Ovary (tissue), 9 donors: ENCODE results near the gene RIPK1. TPM values are rescaled to one million over a fixed set of nuclear protein-coding genes. Genes with fewer than 3 reads are reported as not detected.

Source experiments
- DNase-seq, 5 donors: peaks; one replicate each; pipeline ENCODE4 v3.0.0-alpha.2; 2019 to 2020
- H3K27ac ChIP-seq, 2 donors: fragments of 200-600 bp; one replicate each; pipeline versions ENCODE4 v1.5.1 to v1.8.0; 2019 to 2022
- H3K27me3 ChIP-seq: fragments of 200-600 bp; one replicate; pipeline ENCODE4 v1.8.0; 2022
- H3K36me3 ChIP-seq: fragments of 200-600 bp; sonication (generic); one replicate; pipeline ENCODE4 v1.5.1; 2019
- H3K4me1 ChIP-seq: one replicate; pipeline ENCODE4 v1.8.1; 2013; ENCODE audit warnings: mild to moderate bottlenecking, moderate library complexity; ENCODE audit not compliant: insufficient read depth
- H3K4me3 ChIP-seq: fragments of 200-600 bp; sonication (generic); one replicate; pipeline ENCODE4 v1.5.1; 2017
- H3K9me3 ChIP-seq, 2 donors: fragments of 200-600 bp in 1 of 2; sonication (generic) in 1 of 2; one replicate each; pipeline versions ENCODE4 v1.5.1 to v1.8.1; 2013 to 2019; ENCODE audit warnings: mild to moderate bottlenecking in 1 of 2, moderate library complexity in 1 of 2
- EP300 ChIP-seq: sonication (generic); formaldehyde crosslinking; IDR thresholded peaks from one replicate; pipeline ENCODE4 v1.6.1; 2017; ENCODE audit warnings: antibody characterized with exemption
- POLR2A ChIP-seq: fragments of 450-650 bp; IDR thresholded peaks from one replicate; pipeline ENCODE4 v1.6.1; 2017; ENCODE audit warnings: antibody characterized with exemption, mild to moderate bottlenecking, moderate library complexity
- WGBS, 3 donors: extraction: QIAGEN DNeasy Blood & Tissue Kit in 1 of 3; methylation state at CpG; one replicate each; pipeline versions ENCODE4 v1.1.5 to v1.1.7; 2013 to 2017; 5-methylcytosine and 5-hydroxymethylcytosine counted together
- intact Hi-C, 4 donors: fragments of 100-400 bp; cut with DNase I; formaldehyde crosslinking; loops; one replicate each; pipeline versions ENCODE4 v1.11.0 to v1.15.1; 2022 to 2023
- polyA plus RNA-seq, 2 donors: library from polyadenylated mRNA; stranded (reverse); fragments of 200-250 nt in 1 of 2; fragments of 350-450 nt in 1 of 2; fragmentation: Illumina TruSeq in 1 of 2; extraction: RNeasy Lipid Tissue Mini Kit (QIAGEN cat#74804) in 1 of 2; gene quantifications; one replicate each; pipeline ENCODE4 v1.2.3, GENCODE V29; 2013 to 2014
- total RNA-seq, 7 donors: library from RNA; depleted of rRNA in 2 of 7; stranded (reverse); fragments of >200 nt in 2 of 7; fragmentation: NEBNext Ultra II Directional in 3 of 7; extraction: Animal tissue kit (Norgen Biotek cat#: 25700) in 3 of 7; gene quantifications; one replicate each; pipeline versions ENCODE4 v1.1.0 to v1.2.4, GENCODE V29; 2016 to 2023
- TF ChIP-seq, protein P1 (sequence below), 3 donors: fragments of 450-650 bp in 2 of 3; fragments of 200-600 bp in 1 of 3; IDR thresholded peaks; one replicate each; pipeline versions ENCODE4 v1.5.1 to v1.8.0; 2016 to 2022; ENCODE audit warnings: antibody characterized with exemption in 3 of 3, mild to moderate bottlenecking in 1 of 3
- donor health status: DM: no; HTN: no; CAD: no; lungs with moderate emphysema.
- donor health status: DM: no; HTN: no; CAD: no.
- donor health status: Bipolar disorder and iron deficiency.
- donor health status: DM: yes; HTN: yes; CAD: no.
- donor health status: DM: no; HTN: no; CAD: no.
- donor health status: DM: yes; HTN: yes; CAD: no.

The RIPK1 gene
- total and polyA plus RNA-seq, 9 donors, result 10.4 to 29.1 (median 15.1) TPM

DNA sequence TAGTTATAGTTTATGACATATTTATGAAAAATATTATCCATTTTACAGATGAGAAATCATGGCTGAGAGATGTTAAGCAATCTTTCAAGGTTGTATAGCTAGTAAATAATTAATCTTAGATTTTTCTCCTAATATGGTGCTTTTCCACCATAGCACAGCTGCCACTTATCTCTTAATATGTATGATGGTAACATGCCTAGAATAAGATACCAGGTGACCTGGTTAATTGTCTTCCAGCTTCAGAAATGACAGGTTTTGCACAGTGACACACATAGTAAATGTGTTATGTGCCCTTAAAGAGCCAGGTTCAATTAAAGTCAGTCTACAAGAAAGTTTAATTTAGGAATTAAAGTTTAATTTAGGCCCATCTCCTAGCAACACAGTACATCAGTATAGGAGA lies 74.2 kb downstream of the RIPK1 start:
- no peaks in the 10 kb centered on the region for H3K27me3 ChIP-seq

DNA sequence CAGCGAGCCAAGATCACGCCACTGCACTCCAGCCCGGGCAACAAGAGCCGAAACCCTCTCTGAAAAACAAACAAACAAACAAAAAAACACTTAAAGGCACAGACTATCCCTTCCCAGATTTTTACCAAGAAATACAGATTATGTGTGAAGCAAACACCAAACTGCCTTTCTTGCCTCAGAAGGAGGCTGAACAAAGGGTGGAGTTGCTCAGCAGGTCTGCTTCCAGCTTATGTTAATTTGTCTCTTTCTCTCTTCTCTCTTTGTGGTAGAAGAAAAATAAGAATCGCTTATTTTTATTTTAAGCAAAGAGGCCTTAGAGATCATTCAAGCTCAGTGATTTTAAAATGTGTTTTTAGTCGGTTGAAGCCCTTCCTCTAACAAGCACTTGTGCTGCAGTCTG lies 74.9 kb downstream of the RIPK1 start:
- intact Hi-C loops, result no loop called here
- H3K4me3 ChIP-seq, result no peak overlapping the region
- H3K4me1 ChIP-seq, result no peaks in the 10 kb centered on the region
- no peaks in the 10 kb centered on the region for H3K9me3 ChIP-seq
- DNase-seq, result no peak
- no peaks in the 10 kb centered on the region for H3K27me3 ChIP-seq
- H3K27ac ChIP-seq, result no peak overlapping the region
- TF ChIP-seq EP300 (no peak), POLR2A (no peak)
- TF ChIP-seq, protein P1, sequence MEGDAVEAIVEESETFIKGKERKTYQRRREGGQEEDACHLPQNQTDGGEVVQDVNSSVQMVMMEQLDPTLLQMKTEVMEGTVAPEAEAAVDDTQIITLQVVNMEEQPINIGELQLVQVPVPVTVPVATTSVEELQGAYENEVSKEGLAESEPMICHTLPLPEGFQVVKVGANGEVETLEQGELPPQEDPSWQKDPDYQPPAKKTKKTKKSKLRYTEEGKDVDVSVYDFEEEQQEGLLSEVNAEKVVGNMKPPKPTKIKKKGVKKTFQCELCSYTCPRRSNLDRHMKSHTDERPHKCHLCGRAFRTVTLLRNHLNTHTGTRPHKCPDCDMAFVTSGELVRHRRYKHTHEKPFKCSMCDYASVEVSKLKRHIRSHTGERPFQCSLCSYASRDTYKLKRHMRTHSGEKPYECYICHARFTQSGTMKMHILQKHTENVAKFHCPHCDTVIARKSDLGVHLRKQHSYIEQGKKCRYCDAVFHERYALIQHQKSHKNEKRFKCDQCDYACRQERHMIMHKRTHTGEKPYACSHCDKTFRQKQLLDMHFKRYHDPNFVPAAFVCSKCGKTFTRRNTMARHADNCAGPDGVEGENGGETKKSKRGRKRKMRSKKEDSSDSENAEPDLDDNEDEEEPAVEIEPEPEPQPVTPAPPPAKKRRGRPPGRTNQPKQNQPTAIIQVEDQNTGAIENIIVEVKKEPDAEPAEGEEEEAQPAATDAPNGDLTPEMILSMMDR (IDR thresholded peaks at IDR 0.05), result no peak
- WGBS, 3 donors, result 83 to 85% (median 84%) methylated on average over 6 of the region's 6 CpGs
- no peaks in the 10 kb centered on the region for H3K36me3 ChIP-seq

More for the DNA sequence above, 74.2 kb downstream of the RIPK1 start:
- Histone ChIP-seq H3K9me3 (no peaks in the 10 kb centered on the region), H3K4me1 (no peaks in the 10 kb centered on the region), H3K4me3 (no peak overlapping the region), H3K27ac (no peak overlapping the region), H3K36me3 (no peaks in the 10 kb centered on the region)
- TF ChIP-seq, protein P1 (IDR thresholded peaks at IDR 0.05), result no peak
- TF ChIP-seq POLR2A (no peak), EP300 (no peak)
- intact Hi-C loops, result no loop called here
- DNase-seq, result no peak

DNA sequence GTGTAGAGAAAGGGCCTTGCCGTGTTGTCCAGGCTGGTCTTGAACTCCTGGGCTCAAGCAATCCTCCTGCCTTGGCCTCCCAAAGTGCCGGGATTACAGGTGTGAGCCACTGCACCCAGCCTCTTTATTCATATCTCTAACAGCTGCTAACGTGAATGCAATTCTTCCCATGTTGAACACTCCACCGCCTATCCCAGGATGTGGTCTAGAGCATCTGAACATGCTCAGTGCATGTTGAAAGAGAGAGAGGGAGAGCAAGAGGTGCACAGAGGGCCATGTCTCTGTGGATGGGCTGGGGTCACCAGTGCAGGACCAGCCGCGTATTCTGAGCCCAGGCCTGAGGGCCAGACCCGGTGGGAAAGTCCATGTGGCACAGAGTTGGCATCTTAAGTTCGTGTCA lies 76.3 kb downstream of the RIPK1 start:
- DNase-seq, result no peak
- TF ChIP-seq EP300, result no peak
- TF ChIP-seq, protein P1 (IDR thresholded peaks at IDR 0.05), result no peak
- no peak for TF ChIP-seq POLR2A
- intact Hi-C loops, result no loop called here
- WGBS, 3 donors, result 78 to 90% (median 85%) methylated on average over 8 of the region's 8 CpGs
- Histone ChIP-seq H3K4me3 (no peak overlapping the region), H3K36me3 (no peaks in the 10 kb centered on the region), H3K27me3 (no peaks in the 10 kb centered on the region), H3K9me3 (no peaks in the 10 kb centered on the region), H3K4me1 (no peaks in the 10 kb centered on the region), H3K27ac (no peak overlapping the region)

DNA sequence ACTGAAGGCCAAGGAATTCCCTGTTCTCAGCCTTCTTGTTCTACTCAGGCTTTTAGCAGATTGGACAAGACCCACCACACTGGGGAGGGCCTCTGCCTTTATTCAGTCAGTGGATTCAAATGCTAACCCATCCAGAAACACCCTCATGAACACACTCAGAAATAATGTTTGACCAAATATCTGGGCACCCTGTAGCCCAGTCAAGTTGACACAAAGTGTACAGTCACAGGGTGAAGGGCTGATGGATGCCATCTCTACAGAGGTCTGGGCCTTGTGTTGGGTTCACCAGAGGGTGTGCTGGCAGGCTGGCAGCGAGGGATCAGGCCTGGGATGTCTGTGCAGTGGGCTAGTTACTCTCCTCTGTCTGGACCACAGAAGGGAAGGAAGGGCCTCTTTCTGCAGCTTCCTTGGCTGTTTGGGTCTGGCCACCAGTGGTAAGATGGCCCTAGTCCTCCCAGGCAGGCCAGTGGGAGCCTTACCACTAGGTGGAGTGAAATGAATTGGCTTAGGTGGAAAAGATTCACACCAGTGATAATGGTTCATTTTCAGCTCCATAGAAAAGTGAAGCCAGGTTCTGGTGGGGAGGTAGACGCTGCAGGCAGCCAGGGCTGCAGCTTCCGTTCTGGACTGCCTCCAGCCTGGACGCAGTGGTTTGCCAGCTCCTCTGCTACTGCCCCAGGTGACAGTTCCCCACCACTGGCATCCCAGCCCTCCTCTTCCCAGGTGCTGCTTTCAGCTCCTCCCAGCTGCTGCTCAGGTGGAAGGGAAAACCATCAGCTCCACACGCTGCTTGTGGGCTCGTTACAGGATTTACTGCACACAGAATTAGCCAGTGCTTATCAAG lies 79.8 kb downstream of the RIPK1 start:
- no peaks in the 10 kb centered on the region for H3K4me1 ChIP-seq

More for the DNA sequence above, 79.8 kb downstream of the RIPK1 start:
- H3K9me3 ChIP-seq, result no peaks in the 10 kb centered on the region
- H3K4me3 ChIP-seq, result no peak overlapping the region
- WGBS, 3 donors, result 86 to 91% (median 88%) methylated on average over 6 of the region's 6 CpGs
- no peak for DNase-seq
- H3K27me3 ChIP-seq, result no peaks in the 10 kb centered on the region
- intact Hi-C loops, result no loop called here
- no peaks in the 10 kb centered on the region for H3K36me3 ChIP-seq
- TF ChIP-seq EP300 (no peak), POLR2A (no peak)
- TF ChIP-seq, protein P1 (IDR thresholded peaks at IDR 0.05), result no peak
- no peak overlapping the region for H3K27ac ChIP-seq
